Effector memory CD8-positive, alpha-beta T cell (primary cell): ENCODE results near the gene NUB1.

Source experiments
- ATAC-seq: fragments of 150-1000 bp; cut with Tn5 transposase; replicated peaks from 2 replicates; pipeline ENCODE4 v1.10.0; 2021; ENCODE audit warnings: mild to moderate bottlenecking, moderate library complexity
- DNase-seq, 3 experiments: peaks; one replicate each; pipeline ENCODE4 v3.0.0; 2021
- H3K27ac Mint-ChIP-seq, 2 donors: one replicate each; pipeline ENCODE4 v1.8.0; 2022; ENCODE audit warnings: mild to moderate bottlenecking in 2 of 2, mixed read lengths in 2 of 2, moderate library complexity in 2 of 2
- H3K27me3 Mint-ChIP-seq, 2 donors: one replicate each; pipeline ENCODE4 v1.8.0; 2022; ENCODE audit warnings: mixed read lengths in 2 of 2
- H3K36me3 Mint-ChIP-seq: one replicate; pipeline ENCODE4 v1.8.0; 2022; ENCODE audit warnings: mild to moderate bottlenecking, moderate library complexity, mixed read lengths; ENCODE audit not compliant: insufficient read depth
- H3K4me1 Mint-ChIP-seq, 2 donors: one replicate each; pipeline ENCODE4 v1.8.0; 2022; ENCODE audit warnings: low read depth in 2 of 2, mixed read lengths in 2 of 2
- H3K4me3 Mint-ChIP-seq, 2 donors: one replicate each; pipeline ENCODE4 v1.8.0; 2022; ENCODE audit warnings: mild to moderate bottlenecking in 2 of 2, mixed read lengths in 2 of 2, moderate library complexity in 2 of 2
- H3K9me3 Mint-ChIP-seq, 2 donors: one replicate each; pipeline ENCODE4 v1.8.0; 2022; ENCODE audit warnings: mixed read lengths in 2 of 2

The NUB1 gene

GRCh38 chr7:151342102-151342646, 562 bp downstream of the NUB1 start:
- no peak for DNase-seq
- Mint-ChIP-seq H3K27me3 (no peaks in the 10 kb centered on the region), H3K27ac (peak overlapping the region; percentile 69 to 89), H3K4me3 (peak overlapping the region; percentile 76 to 88), H3K4me1 (peaks cover 21 to 24% of the 10 kb centered on the region in 2 donors), H3K9me3 (no peaks in the 10 kb centered on the region), H3K36me3 (peaks cover 48% of the 10 kb centered on the region)
- ATAC-seq: peak; percentile 50

GRCh38 chr7:151342811-151343210, 1.2 kb downstream of the NUB1 start:
- no peaks in the 10 kb centered on the region for H3K9me3 Mint-ChIP-seq
- DNase-seq: no peak
- H3K27ac Mint-ChIP-seq: peak overlapping the region; percentile 69 to 89
- H3K36me3 Mint-ChIP-seq: peaks cover 51% of the 10 kb centered on the region
- no peaks in the 10 kb centered on the region for H3K27me3 Mint-ChIP-seq
- ATAC-seq: no peak
- peak overlapping the region; percentile 76 to 88 for H3K4me3 Mint-ChIP-seq
- peaks cover 21 to 24% of the 10 kb centered on the region in 2 donors for H3K4me1 Mint-ChIP-seq

- DNase-seq: no peak
- Mint-ChIP-seq H3K9me3 (no peaks in the 10 kb centered on the region), H3K4me1 (peaks cover 21 to 24% of the 10 kb centered on the region in 2 donors), H3K27me3 (no peaks in the 10 kb centered on the region), H3K4me3 (peak overlapping the region; percentile 76 to 88), H3K27ac (peak overlapping the region in 1 of 2 donors; percentile 69), H3K36me3 (peaks cover 58% of the 10 kb centered on the region)
- no peak for ATAC-seq
Observed at GRCh38 chr7:151343516-151343915, 1.9 kb downstream of the NUB1 start.

- no peaks in the 10 kb centered on the region for H3K9me3 Mint-ChIP-seq
- ATAC-seq: no peak
- H3K4me3 Mint-ChIP-seq: no peak overlapping the region
- peaks cover 17 to 19% of the 10 kb centered on the region in 2 donors for H3K4me1 Mint-ChIP-seq
- no peaks in the 10 kb centered on the region for H3K27me3 Mint-ChIP-seq
- no peak overlapping the region for H3K27ac Mint-ChIP-seq
- DNase-seq: no peak
- H3K36me3 Mint-ChIP-seq: peaks cover 72% of the 10 kb centered on the region
Observed at GRCh38 chr7:151345576-151346469, 4.2 kb downstream of the NUB1 start.

GRCh38 chr7:151346470-151346769, 4.8 kb downstream of the NUB1 start:
- Mint-ChIP-seq H3K27me3 (no peaks in the 10 kb centered on the region), H3K9me3 (no peaks in the 10 kb centered on the region), H3K4me3 (no peak overlapping the region), H3K36me3 (peaks cover 72% of the 10 kb centered on the region), H3K27ac (no peak overlapping the region), H3K4me1 (peaks cover 16 to 19% of the 10 kb centered on the region in 2 donors)
- ATAC-seq (no peak), DNase-seq (no peak)

GRCh38 chr7:151347200-151347599, 5.6 kb downstream of the NUB1 start:
- peaks cover 74% of the 10 kb centered on the region for H3K36me3 Mint-ChIP-seq
- peaks cover 23 to 26% of the 10 kb centered on the region in 2 donors for H3K4me1 Mint-ChIP-seq
- no peaks in the 10 kb centered on the region for H3K27me3 Mint-ChIP-seq
- DNase-seq (no peak), ATAC-seq (no peak)
- no peak overlapping the region for H3K4me3 Mint-ChIP-seq
- H3K27ac Mint-ChIP-seq: no peak overlapping the region
- H3K9me3 Mint-ChIP-seq: no peaks in the 10 kb centered on the region

- Mint-ChIP-seq H3K27me3 (no peaks in the 10 kb centered on the region), H3K9me3 (no peaks in the 10 kb centered on the region), H3K4me3 (peak overlapping the region; percentile 70 to 79), H3K4me1 (peaks cover 14 to 22% of the 10 kb centered on the region in 2 donors), H3K36me3 (peaks cover 81% of the 10 kb centered on the region), H3K27ac (peak overlapping the region; percentile 95 to 98)
- ATAC-seq (no peak), DNase-seq (no peak)
Observed at GRCh38 chr7:151348970-151349369, 7.4 kb downstream of the NUB1 start.

- Mint-ChIP-seq H3K27me3 (no peaks in the 10 kb centered on the region), H3K4me1 (peaks cover 19 to 22% of the 10 kb centered on the region in 2 donors), H3K9me3 (no peaks in the 10 kb centered on the region)
Observed at GRCh38 chr7:151349507-151349853, 7.9 kb downstream of the NUB1 start.

GRCh38 chr7:151351027-151351426, 9.4 kb downstream of the NUB1 start:
- H3K27me3 Mint-ChIP-seq: no peaks in the 10 kb centered on the region
- peaks cover 84% of the 10 kb centered on the region for H3K36me3 Mint-ChIP-seq
- ATAC-seq (no peak), DNase-seq (no peak)
- H3K4me3 Mint-ChIP-seq: peak overlapping the region; percentile 23 to 79
- H3K4me1 Mint-ChIP-seq: peaks cover 23 to 30% of the 10 kb centered on the region in 2 donors
- no peaks in the 10 kb centered on the region for H3K9me3 Mint-ChIP-seq
- peak overlapping the region; percentile 89 to 98 for H3K27ac Mint-ChIP-seq

More at GRCh38 chr7:151349507-151349853, 7.9 kb downstream of the NUB1 start:
- H3K27ac Mint-ChIP-seq: peak overlapping the region; percentile 95 to 98
- H3K36me3 Mint-ChIP-seq: peaks cover 84% of the 10 kb centered on the region
- no peak for DNase-seq
- peak; percentile 38 for ATAC-seq
- peak overlapping the region; percentile 70 to 79 for H3K4me3 Mint-ChIP-seq

GRCh38 chr7:151351967-151352366, 10.4 kb downstream of the NUB1 start:
- ATAC-seq: peak; percentile 70
- peak; percentile 44 to 63 (median 62) for DNase-seq
- Mint-ChIP-seq H3K36me3 (peaks cover 84% of the 10 kb centered on the region), H3K9me3 (no peaks in the 10 kb centered on the region), H3K4me1 (peaks cover 23 to 30% of the 10 kb centered on the region in 2 donors), H3K27ac (peak overlapping the region; percentile 89 to 98), H3K27me3 (no peaks in the 10 kb centered on the region), H3K4me3 (peak overlapping the region; percentile 69 to 79)

GRCh38 chr7:151352512-151352911, 10.9 kb downstream of the NUB1 start:
- ATAC-seq (peak; percentile 14), DNase-seq (no peak)
- Mint-ChIP-seq H3K4me3 (peak overlapping the region; percentile 14 to 79), H3K36me3 (peaks cover 84% of the 10 kb centered on the region), H3K9me3 (no peaks in the 10 kb centered on the region), H3K27ac (peak overlapping the region; percentile 89 to 98), H3K27me3 (no peaks in the 10 kb centered on the region), H3K4me1 (peaks cover 23 to 30% of the 10 kb centered on the region in 2 donors)

- H3K4me3 Mint-ChIP-seq: no peak overlapping the region
- H3K4me1 Mint-ChIP-seq: peaks cover 3 to 5% of the 10 kb centered on the region in 2 donors
- peaks cover 75% of the 10 kb centered on the region for H3K36me3 Mint-ChIP-seq
- H3K27ac Mint-ChIP-seq: no peak overlapping the region
- DNase-seq (no peak), ATAC-seq (no peak)
- no peaks in the 10 kb centered on the region for H3K27me3 Mint-ChIP-seq
- H3K9me3 Mint-ChIP-seq: no peaks in the 10 kb centered on the region
Observed at GRCh38 chr7:151361193-151361959, 19.8 kb downstream of the NUB1 start.

- Mint-ChIP-seq H3K4me3 (no peak overlapping the region), H3K27ac (peak overlapping the region in 1 of 2 donors; percentile 68), H3K36me3 (peaks cover 60% of the 10 kb centered on the region), H3K9me3 (no peaks in the 10 kb centered on the region), H3K4me1 (peaks cover 8% of the 10 kb centered on the region in 2 donors), H3K27me3 (no peaks in the 10 kb centered on the region)
- no peak for DNase-seq
- no peak for ATAC-seq
Observed at GRCh38 chr7:151363182-151363581, 21.6 kb downstream of the NUB1 start.
